Measurements from ENCODE around the gene SRGAP1. TPM values are rescaled to one million over a fixed set of nuclear protein-coding genes. Genes with fewer than 3 reads are reported as not detected.

SRGAP1 gene
- total and polyA plus RNA-seq, 4 donors: 1.8 to 12.4 (median 6.2) TPM

DNA sequence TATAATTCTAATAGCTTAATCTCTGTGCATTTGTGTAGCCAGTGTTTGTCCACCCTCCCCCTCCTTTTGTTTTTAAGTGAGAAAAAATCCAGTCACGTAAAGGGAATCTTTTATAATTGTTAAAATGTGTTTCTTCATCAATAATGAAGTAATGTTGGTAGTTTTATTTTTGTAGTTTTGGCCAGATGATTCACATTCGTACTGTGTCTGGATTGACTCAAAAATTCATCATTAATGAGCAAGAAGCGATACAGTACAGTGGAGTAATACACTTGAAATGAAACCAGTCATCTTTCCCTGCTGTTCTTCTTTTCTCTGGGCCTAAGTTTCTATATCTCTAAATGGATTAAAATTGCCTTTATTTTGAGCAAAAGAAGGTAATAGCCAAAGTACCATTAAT is 86.5 kb downstream of the SRGAP1 start:
- Histone ChIP-seq H3K4me3 (no peak overlapping the region), H3K4me1 (ENCODE audit: control insufficient read depth in 5 of 5, insufficient read depth in 5 of 5, low read length in 5 of 5) (peaks cover 0 to 9% (median 0%) of the 10 kb centered on the region in 5 donors), H3K9ac (ENCODE audit: insufficient read depth in 1 of 2, low read length in 2 of 2) (no peak overlapping the region), H3K36me3 (ENCODE audit: control insufficient read depth in 4 of 4, insufficient read depth in 4 of 4, low read length in 4 of 4) (no peaks in the 10 kb centered on the region), H3K9me3 (ENCODE audit: control insufficient read depth in 4 of 4, insufficient read depth in 3 of 4, low read length in 3 of 4) (peaks cover 0 to 1% (median 0%) of the 10 kb centered on the region in 4 donors), H3K27me3 (ENCODE audit: control insufficient read depth in 3 of 3, insufficient read depth in 3 of 3, low read length in 2 of 3) (no peaks in the 10 kb centered on the region), H3K27ac (ENCODE audit: low read depth in 1 of 2, low read length in 1 of 2) (no peak overlapping the region)
- WGBS, 2 donors: 82 to 83% methylated on average over 3 of the region's 3 CpGs
- DNase-seq (no peak), ATAC-seq (ENCODE audit: insufficient read depth, low FRiP score) (no peak)
- TF ChIP-seq CTCF (IDR thresholded peaks at IDR 0.05; ENCODE audit: control extremely low read depth, extremely low read depth): no peak

DNA sequence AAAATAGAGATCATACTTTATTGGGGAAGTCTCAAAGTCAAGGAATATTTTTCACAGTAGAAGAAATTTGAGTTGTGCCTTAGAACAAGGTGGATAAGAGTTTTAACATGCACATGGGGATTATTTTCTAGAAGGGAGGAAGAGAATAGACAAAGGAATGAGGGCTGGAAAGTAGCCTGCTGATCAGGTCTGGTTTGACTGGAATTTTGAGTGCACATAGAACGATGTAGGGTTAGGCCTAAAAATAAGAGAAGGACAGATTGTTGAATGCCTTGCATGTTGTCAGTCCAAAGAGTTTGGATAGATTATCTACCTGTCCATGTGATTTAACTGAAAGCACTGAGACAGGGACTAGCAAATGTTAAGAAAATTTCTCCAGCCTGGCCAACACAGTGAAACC is 87.2 kb downstream of the SRGAP1 start:
- 76 to 83% methylated on average over 1 of the region's 1 CpG for WGBS, 2 donors
- no peaks in the 10 kb centered on the region for H3K27me3 ChIP-seq (ENCODE audit: control insufficient read depth in 3 of 3, insufficient read depth in 3 of 3, low read length in 2 of 3)
- ATAC-seq (ENCODE audit: insufficient read depth, low FRiP score) (no peak), DNase-seq (no peak)
- H3K36me3 ChIP-seq (ENCODE audit: control insufficient read depth in 4 of 4, insufficient read depth in 4 of 4, low read length in 4 of 4): no peaks in the 10 kb centered on the region
- peaks cover 0 to 9% (median 0%) of the 10 kb centered on the region in 5 donors for H3K4me1 ChIP-seq (ENCODE audit: control insufficient read depth in 5 of 5, insufficient read depth in 5 of 5, low read length in 5 of 5)
- no peak overlapping the region for H3K9ac ChIP-seq (ENCODE audit: insufficient read depth in 1 of 2, low read length in 2 of 2)
- no peak overlapping the region for H3K4me3 ChIP-seq
- no peak for TF ChIP-seq CTCF (IDR thresholded peaks at IDR 0.05; ENCODE audit: control extremely low read depth, extremely low read depth)
- H3K9me3 ChIP-seq (ENCODE audit: control insufficient read depth in 4 of 4, insufficient read depth in 3 of 4, low read length in 3 of 4): peaks cover 0 to 1% (median 0%) of the 10 kb centered on the region in 4 donors
- no peak overlapping the region for H3K27ac ChIP-seq (ENCODE audit: low read depth in 1 of 2, low read length in 1 of 2)

DNA sequence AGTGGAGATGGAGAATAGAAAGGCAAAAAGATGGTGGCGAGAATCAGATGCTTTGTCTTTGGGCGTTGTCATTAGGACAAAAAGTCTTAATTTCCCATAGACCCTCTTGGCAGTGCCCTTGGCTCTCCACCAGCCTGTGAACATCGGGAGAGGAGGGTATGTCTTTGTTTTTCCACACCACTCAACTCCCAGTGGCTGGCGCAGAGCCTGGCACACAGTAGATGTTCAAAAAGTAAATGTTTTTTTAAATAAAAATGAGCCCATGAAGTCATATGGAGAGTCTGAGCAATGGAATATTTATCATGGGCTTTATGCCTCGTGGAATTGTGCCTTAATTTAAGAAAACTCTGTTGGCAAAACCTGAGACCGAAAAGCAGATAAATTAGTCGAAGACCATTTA is 90.4 kb downstream of the SRGAP1 start:
- DNase-seq: no peak
- no peaks in the 10 kb centered on the region for H3K36me3 ChIP-seq (ENCODE audit: control insufficient read depth in 4 of 4, insufficient read depth in 4 of 4, low read length in 4 of 4)
- H3K27me3 ChIP-seq (ENCODE audit: control insufficient read depth in 3 of 3, insufficient read depth in 3 of 3, low read length in 2 of 3): no peaks in the 10 kb centered on the region
- TF ChIP-seq CTCF (IDR thresholded peaks at IDR 0.05; ENCODE audit: control extremely low read depth, extremely low read depth): no peak
- H3K4me1 ChIP-seq (ENCODE audit: control insufficient read depth in 5 of 5, insufficient read depth in 5 of 5, low read length in 5 of 5): peaks cover 0 to 9% (median 0%) of the 10 kb centered on the region in 5 donors
- H3K27ac ChIP-seq (ENCODE audit: low read depth in 1 of 2, low read length in 1 of 2): no peak overlapping the region
- no peak overlapping the region for H3K4me3 ChIP-seq
- 81 to 91% methylated on average over 7 of the region's 7 CpGs for WGBS, 2 donors
- H3K9me3 ChIP-seq (ENCODE audit: control insufficient read depth in 4 of 4, insufficient read depth in 3 of 4, low read length in 3 of 4): peaks cover 0 to 2% (median 0%) of the 10 kb centered on the region in 4 donors
- no peak for ATAC-seq (ENCODE audit: insufficient read depth, low FRiP score)
- H3K9ac ChIP-seq (ENCODE audit: insufficient read depth in 1 of 2, low read length in 2 of 2): no peak overlapping the region

DNA sequence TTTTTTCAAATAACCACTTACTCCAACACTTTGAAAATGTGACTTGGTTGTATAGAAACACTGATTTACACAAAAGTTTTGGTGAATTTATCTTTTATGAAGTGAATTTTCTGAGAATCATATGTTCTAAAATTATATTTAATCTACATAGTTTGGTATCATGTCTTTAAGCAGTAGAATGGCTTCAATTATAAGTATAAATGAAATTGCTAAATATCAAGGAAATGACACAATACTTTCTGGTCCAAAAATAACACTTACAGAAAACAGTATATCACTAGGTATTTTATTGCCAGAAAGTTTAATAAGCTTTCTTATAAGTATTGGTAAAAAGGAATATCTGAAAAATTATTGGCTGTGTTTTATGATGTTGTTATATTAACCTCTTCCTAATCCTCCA is 90.9 kb downstream of the SRGAP1 start:
- DNase-seq (no peak), ATAC-seq (ENCODE audit: insufficient read depth, low FRiP score) (no peak)
- H3K9ac ChIP-seq (ENCODE audit: insufficient read depth in 1 of 2, low read length in 2 of 2): no peak overlapping the region
- no peaks in the 10 kb centered on the region for H3K27me3 ChIP-seq (ENCODE audit: control insufficient read depth in 3 of 3, insufficient read depth in 3 of 3, low read length in 2 of 3)
- peaks cover 0 to 2% (median 0%) of the 10 kb centered on the region in 4 donors for H3K9me3 ChIP-seq (ENCODE audit: control insufficient read depth in 4 of 4, insufficient read depth in 3 of 4, low read length in 3 of 4)
- TF ChIP-seq CTCF (IDR thresholded peaks at IDR 0.05; ENCODE audit: control extremely low read depth, extremely low read depth): no peak
- no peaks in the 10 kb centered on the region for H3K36me3 ChIP-seq (ENCODE audit: control insufficient read depth in 4 of 4, insufficient read depth in 4 of 4, low read length in 4 of 4)
- no peak overlapping the region for H3K4me3 ChIP-seq
- peaks cover 0 to 9% (median under 1%) of the 10 kb centered on the region in 5 donors for H3K4me1 ChIP-seq (ENCODE audit: control insufficient read depth in 5 of 5, insufficient read depth in 5 of 5, low read length in 5 of 5)
- no peak overlapping the region for H3K27ac ChIP-seq (ENCODE audit: low read depth in 1 of 2, low read length in 1 of 2)

Measured in lung (tissue), 12 donors.